DMS53 treated with DMSO at 0.1 percent for 48 hours (cell line): ENCODE results near the gene HIRIP3.
"Not testable (repeated sequence)": the region's sequence is repeated elsewhere in the genome, so short reads cannot be mapped to it uniquely, and the experiment has no call there.

Source experiments
- DNase-seq: peaks from one replicate; lab custom pipeline; 2025; ENCODE audit not compliant: unreplicated experiment; lab: John Stamatoyannopoulos, UW

The HIRIP3 gene

GRCh38 chr16:30017277-30017656 lies 21.9 kb upstream of the HIRIP3 start:
- no peak for DNase-seq

GRCh38 chr16:30016555-30017276 lies 21.3 kb upstream of the HIRIP3 start:
- no peak for DNase-seq

- not testable (repeated sequence) for DNase-seq
Observed at GRCh38 chr16:30015450-30015849, 20.0 kb upstream of the HIRIP3 start.

GRCh38 chr16:30012598-30012997 lies 17.2 kb upstream of the HIRIP3 start:
- DNase-seq: not testable (repeated sequence)

- DNase-seq: no peak
Observed at GRCh38 chr16:30011714-30012504, 16.5 kb upstream of the HIRIP3 start.

- peak; percentile 5 for DNase-seq
Observed at GRCh38 chr16:30010844-30011713, 15.7 kb upstream of the HIRIP3 start, which contains the start of gene DOC2A. Gene DOC2A (minus strand): TSS chr16:30011027. CDS start chr16:30010222, 805 bp downstream.

GRCh38 chr16:30009990-30010843 lies 14.8 kb upstream of the HIRIP3 start:
- no peak for DNase-seq

GRCh38 chr16:30009085-30009862 lies 13.9 kb upstream of the HIRIP3 start:
- DNase-seq: no peak

GRCh38 chr16:30007378-30007895 lies 12.0 kb upstream of the HIRIP3 start:
- no peak for DNase-seq

- no peak for DNase-seq
Observed at GRCh38 chr16:30006659-30007377, 11.4 kb upstream of the HIRIP3 start.

- no peak for DNase-seq
Observed at GRCh38 chr16:30006095-30006473, 10.7 kb upstream of the HIRIP3 start.

GRCh38 chr16:30005341-30006094 lies 10.1 kb upstream of the HIRIP3 start:
- peak; percentile 63 for DNase-seq

GRCh38 chr16:30004811-30005242 lies 9.4 kb upstream of the HIRIP3 start:
- no peak for DNase-seq

- DNase-seq: peak; percentile 80
Observed at GRCh38 chr16:30004424-30004776, 9.0 kb upstream of the HIRIP3 start.

GRCh38 chr16:30003670-30004423 lies 8.4 kb upstream of the HIRIP3 start:
- DNase-seq: no peak

- no peak for DNase-seq
Observed at GRCh38 chr16:30002614-30003346, 7.4 kb upstream of the HIRIP3 start.
